ENCODE data around the gene GPR158. TPM values are rescaled to one million over a fixed set of nuclear protein-coding genes. Genes with fewer than 3 reads are reported as not detected.

The GPR158 gene
- total RNA-seq, 1 experiment from 2014 or later: 0.24 TPM

GRCh38 chr10:25600651-25601050 is 425.9 kb downstream of the GPR158 start:
- no peak overlapping the region for H4K5ac ChIP-seq (ENCODE audit: insufficient read length, low read depth, low read length)
- no peak overlapping the region for H2BK15ac ChIP-seq (ENCODE audit: low read depth, low read length)
- H2AK5ac ChIP-seq (ENCODE audit: insufficient read length, low read length): no peak overlapping the region
- H2BK20ac ChIP-seq (ENCODE audit: low read depth, low read length, poor library complexity, severe bottlenecking): no peak overlapping the region
- H3K4me1 ChIP-seq (ENCODE audit: insufficient read depth, low read length): no peaks in the 10 kb centered on the region
- H3K27ac ChIP-seq (ENCODE audit: insufficient read length, low read depth, low read length): no peak overlapping the region
- DNase-seq: no peak
- Mint-ChIP-seq H3K4me1 (no peaks in the 10 kb centered on the region; a peak in 1 of 4 replicates), H3K4me3 (no peak overlapping the region), H3K27ac (no peak overlapping the region), H3K9me3 (no peaks in the 10 kb centered on the region), H3K27me3 (ENCODE audit: low read depth) (no peaks in the 10 kb centered on the region; the same call in 1 of the 2 replicates), H3K36me3 (ENCODE audit: insufficient read depth in 1 of 3, low read depth in 3 of 3) (no peaks in the 10 kb centered on the region)
- H3K9ac ChIP-seq (ENCODE audit: extremely low read depth, insufficient read length, low read length): no peak overlapping the region
- no peak overlapping the region for H3T11ph ChIP-seq (ENCODE audit: low read length)
- H2AFZ ChIP-seq (ENCODE audit: low read length): no peak overlapping the region
- H3K18ac ChIP-seq (ENCODE audit: insufficient read length, low read depth, low read length): no peak overlapping the region
- no peak overlapping the region for H3K14ac ChIP-seq (ENCODE audit: insufficient read depth, low read length)
- no peak overlapping the region for H3K4ac ChIP-seq (ENCODE audit: low read depth, low read length)
- H3K23me2 ChIP-seq (ENCODE audit: insufficient read length, low read depth, low read length, poor library complexity, severe bottlenecking): no peaks in the 10 kb centered on the region
- no peaks in the 10 kb centered on the region for H3K27me3 ChIP-seq (ENCODE audit: insufficient read depth, low read length)
- no CpG with 5 or more reads among the region's 4 CpGs for WGBS (ENCODE audit: extremely low coverage, insufficient read length, low lambda C conversion rate)
- H4K8ac ChIP-seq (replicated peaks; ENCODE audit: insufficient read length, low read depth, low read length): no peak overlapping the region
- H2BK5ac ChIP-seq (ENCODE audit: insufficient read length, low read length): no peak overlapping the region
- H3K79me1 ChIP-seq (ENCODE audit: insufficient read depth, low read depth, low read length, poor library complexity, severe bottlenecking): no peaks in the 10 kb centered on the region
- no peak overlapping the region for H4K91ac ChIP-seq (ENCODE audit: insufficient read length, low read depth, low read length)
- no peaks in the 10 kb centered on the region for H3K9me3 ChIP-seq (ENCODE audit: control insufficient read depth, low read depth, low read length)
- no peaks in the 10 kb centered on the region for H3K79me2 ChIP-seq (ENCODE audit: insufficient read depth, low read length)
- H2BK120ac ChIP-seq (ENCODE audit: low read depth, low read length, poor library complexity, severe bottlenecking): no peak overlapping the region
- no peak overlapping the region for H3K56ac ChIP-seq (ENCODE audit: insufficient read length, low read depth, low read length)
- H2BK12ac ChIP-seq (ENCODE audit: insufficient read length, low read depth, low read length): no peak overlapping the region
- H3K23ac ChIP-seq (ENCODE audit: insufficient read length, low read depth, low read length): no peak overlapping the region
- TF ChIP-seq, protein P1, sequence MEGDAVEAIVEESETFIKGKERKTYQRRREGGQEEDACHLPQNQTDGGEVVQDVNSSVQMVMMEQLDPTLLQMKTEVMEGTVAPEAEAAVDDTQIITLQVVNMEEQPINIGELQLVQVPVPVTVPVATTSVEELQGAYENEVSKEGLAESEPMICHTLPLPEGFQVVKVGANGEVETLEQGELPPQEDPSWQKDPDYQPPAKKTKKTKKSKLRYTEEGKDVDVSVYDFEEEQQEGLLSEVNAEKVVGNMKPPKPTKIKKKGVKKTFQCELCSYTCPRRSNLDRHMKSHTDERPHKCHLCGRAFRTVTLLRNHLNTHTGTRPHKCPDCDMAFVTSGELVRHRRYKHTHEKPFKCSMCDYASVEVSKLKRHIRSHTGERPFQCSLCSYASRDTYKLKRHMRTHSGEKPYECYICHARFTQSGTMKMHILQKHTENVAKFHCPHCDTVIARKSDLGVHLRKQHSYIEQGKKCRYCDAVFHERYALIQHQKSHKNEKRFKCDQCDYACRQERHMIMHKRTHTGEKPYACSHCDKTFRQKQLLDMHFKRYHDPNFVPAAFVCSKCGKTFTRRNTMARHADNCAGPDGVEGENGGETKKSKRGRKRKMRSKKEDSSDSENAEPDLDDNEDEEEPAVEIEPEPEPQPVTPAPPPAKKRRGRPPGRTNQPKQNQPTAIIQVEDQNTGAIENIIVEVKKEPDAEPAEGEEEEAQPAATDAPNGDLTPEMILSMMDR (conservative IDR thresholded peaks at IDR 0.05): no peak
- H4K20me1 ChIP-seq (ENCODE audit: control insufficient read depth, insufficient read depth, insufficient read length): no peaks in the 10 kb centered on the region
- H3K4me2 ChIP-seq (ENCODE audit: insufficient read depth, insufficient read length, low read length): no peak overlapping the region
